ENCODE data around the gene FNTB.

- TF ChIP-seq CTCF (IDR thresholded peaks at IDR 0.05) = no peak
- no peak for TF ChIP-seq POLR2A (IDR thresholded peaks at IDR 0.05)
Measured at GRCh38 chr14:65027127-65027799, 40.6 kb downstream of the FNTB start.
